ENCODE results near the gene FRMD4A. TPM values are rescaled to one million over a fixed set of nuclear protein-coding genes. Genes with fewer than 3 reads are reported as not detected.

Gene FRMD4A
- total RNA-seq, 5 donors from 2014 or later (not counting 1 experiment from before 2014, with no cell fraction given) = 1.3 to 1.8 (median 1.4) TPM

DNA sequence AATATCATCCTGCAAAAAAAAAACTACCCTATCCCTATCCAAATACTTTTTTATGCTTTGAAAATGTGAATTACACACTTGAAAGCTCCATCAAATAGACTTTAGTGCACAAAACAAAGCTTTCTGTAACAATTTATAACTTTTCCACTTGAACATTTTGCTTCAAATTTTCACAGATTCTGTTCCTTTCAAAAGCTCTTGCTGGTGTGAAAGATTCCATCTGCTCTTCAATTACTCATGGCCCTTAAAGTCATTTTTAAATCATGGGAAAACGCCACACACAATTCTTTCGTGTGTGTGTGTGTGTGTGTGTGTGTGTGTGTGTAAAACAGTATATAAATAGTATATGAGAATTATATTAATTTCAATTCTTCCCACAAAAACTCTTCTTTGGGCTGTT, 576.4 kb downstream of the FRMD4A start:
- H3K36me3 ChIP-seq (ENCODE audit: control insufficient read depth in 2 of 2, extremely low read depth in 1 of 2, insufficient read depth in 1 of 2, low read length in 1 of 2) = no peaks in the 10 kb centered on the region
- Mint-ChIP-seq H3K36me3 (no peaks in the 10 kb centered on the region), H3K27me3 (peaks cover 0 to 5% of the 10 kb centered on the region in 2 donors), H3K9me3 (no peaks in the 10 kb centered on the region), H3K4me1 (peaks cover 7 to 9% (median 7%) of the 10 kb centered on the region in 3 donors), H3K27ac (no peak overlapping the region), H3K4me3 (no peak overlapping the region)
- no CpG with 5 or more reads among the region's 2 CpGs for WGBS (ENCODE audit: insufficient coverage)
- no peaks in the 10 kb centered on the region for H3K9me3 ChIP-seq
- H3K4me1 ChIP-seq (ENCODE audit: control insufficient read depth in 1 of 2, extremely low read depth in 1 of 2, insufficient read depth in 2 of 2, low read length in 2 of 2) = peaks cover 0 to 5% of the 10 kb centered on the region in 2 experiments
- H3K4me3 ChIP-seq (ENCODE audit: control insufficient read depth in 1 of 2, extremely low read depth in 1 of 2, low read length in 1 of 2) = no peak overlapping the region
- peaks cover 0 to 2% of the 10 kb centered on the region in 2 experiments for H3K27me3 ChIP-seq (replicated peaks in 1 of 2; ENCODE audit: control insufficient read depth in 2 of 2, extremely low read depth in 1 of 2, insufficient read depth in 2 of 2, low read length in 1 of 2)
- no peak for ATAC-seq (replicated peaks in 1 of 4)
- no peak for DNase-seq
- POLR2A ChIA-PET = interaction anchor here in 1 of 2 donors (0.6 kb wide), 1 partner anchor 127 kb away, joined by 3 read pairs; no protein-coding TSS in a partner anchor
- H3K27ac ChIP-seq (ENCODE audit: low read length) = no peak overlapping the region
- CTCF ChIA-PET = interaction anchor here in 1 of 2 donors (0.7 kb wide), 1 partner anchor 1607 kb away, joined by 3 read pairs; no protein-coding TSS in a partner anchor

DNA sequence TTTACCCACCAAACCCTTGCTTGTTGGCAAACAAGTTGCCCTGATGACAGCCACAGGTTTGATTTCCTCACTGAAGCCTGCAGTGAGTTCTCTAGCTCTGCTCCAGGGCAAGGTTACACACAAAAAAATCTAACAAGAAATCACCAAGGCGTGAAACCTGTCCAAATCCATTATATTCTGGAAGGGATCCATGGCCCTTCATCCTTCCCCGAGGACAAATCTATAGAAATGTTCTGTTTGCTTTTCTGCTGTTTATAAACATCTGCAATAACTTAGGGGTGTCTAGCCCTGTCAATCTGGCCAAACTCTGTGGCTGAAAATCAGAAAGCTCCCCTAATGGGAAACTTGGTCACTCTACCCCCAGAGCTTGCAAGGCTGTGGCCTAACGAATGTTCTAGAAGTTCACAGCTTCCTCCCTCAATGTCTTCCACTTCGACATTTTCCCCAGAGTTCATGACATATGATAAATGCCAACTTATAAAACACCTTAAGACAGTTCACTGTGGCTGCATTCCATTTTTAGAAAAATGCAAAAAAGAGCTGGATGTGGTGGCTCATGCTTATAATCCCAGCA, 579.4 kb downstream of the FRMD4A start:
- DNase-seq = no peak
- no peak overlapping the region for H3K4me3 Mint-ChIP-seq
- H3K4me1 ChIP-seq (ENCODE audit: control insufficient read depth in 1 of 2, extremely low read depth in 1 of 2, insufficient read depth in 2 of 2, low read length in 2 of 2) = peaks cover 0 to 2% of the 10 kb centered on the region in 2 experiments
- H3K4me1 Mint-ChIP-seq = peaks cover 0 to 4% (median 2%) of the 10 kb centered on the region in 3 donors
- no peaks in the 10 kb centered on the region for H3K36me3 Mint-ChIP-seq
- ATAC-seq (replicated peaks in 1 of 4) = no peak
- CTCF ChIA-PET = no interaction called here
- H3K36me3 ChIP-seq (ENCODE audit: control insufficient read depth in 2 of 2, extremely low read depth in 1 of 2, insufficient read depth in 1 of 2, low read length in 1 of 2) = no peaks in the 10 kb centered on the region
- peaks cover 0 to 8% of the 10 kb centered on the region in 2 donors for H3K27me3 Mint-ChIP-seq
- H3K27ac ChIP-seq (ENCODE audit: low read length) = no peak overlapping the region
- POLR2A ChIA-PET = no interaction called here
- no peaks in the 10 kb centered on the region for H3K9me3 ChIP-seq
- H3K27ac Mint-ChIP-seq = no peak overlapping the region
- no peaks in the 10 kb centered on the region for H3K27me3 ChIP-seq (replicated peaks in 1 of 2; ENCODE audit: control insufficient read depth in 2 of 2, extremely low read depth in 1 of 2, insufficient read depth in 2 of 2, low read length in 1 of 2)
- H3K9me3 Mint-ChIP-seq = no peaks in the 10 kb centered on the region
- H3K4me3 ChIP-seq (ENCODE audit: control insufficient read depth in 1 of 2, extremely low read depth in 1 of 2, low read length in 1 of 2) = no peak overlapping the region
- 100% methylated on average over 1 of the region's 4 CpGs for WGBS (ENCODE audit: insufficient coverage)

DNA sequence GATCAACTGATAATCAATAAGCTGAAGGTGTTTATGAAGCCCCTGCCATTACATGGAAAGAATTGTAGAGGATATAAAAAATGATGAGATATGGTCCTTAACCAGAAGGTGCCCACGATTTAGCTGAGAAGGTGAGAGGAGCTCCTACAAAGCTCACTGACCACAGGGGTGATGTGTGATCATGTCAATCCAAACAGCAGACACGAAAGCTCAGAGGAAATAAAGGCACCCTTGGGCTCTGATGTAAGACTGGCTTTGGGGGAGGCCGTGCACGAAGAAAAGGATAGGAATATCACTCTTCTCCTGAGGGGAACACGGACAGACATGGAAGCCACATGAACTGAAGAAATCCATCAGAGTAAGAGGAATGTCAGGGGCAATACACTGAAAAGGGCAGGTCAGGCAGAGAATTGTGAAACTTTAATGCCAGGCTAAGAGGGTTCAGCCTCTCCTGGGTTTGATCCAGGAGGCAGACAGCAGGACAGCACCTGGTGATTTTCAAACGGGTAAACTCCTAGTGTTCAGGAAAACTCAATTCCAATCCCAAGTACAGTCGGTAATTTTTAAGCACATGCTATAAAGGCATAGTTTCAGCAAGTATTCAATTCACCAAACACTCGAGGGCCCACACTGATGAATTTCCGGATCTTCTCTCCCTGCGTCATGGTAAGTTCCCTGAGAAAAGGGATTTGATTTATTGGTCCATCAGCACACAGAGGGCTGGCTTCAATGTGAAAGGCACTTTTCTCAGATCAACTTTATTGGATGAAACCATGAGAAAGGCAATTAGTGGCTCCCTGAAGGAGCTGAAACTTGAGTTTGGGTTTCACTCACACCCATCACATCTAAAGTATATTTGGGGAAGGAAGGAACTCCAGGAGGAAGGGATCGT, 580.2 kb downstream of the FRMD4A start:
- WGBS (ENCODE audit: insufficient coverage) = 86% methylated on average over 7 of the region's 11 CpGs
- Histone ChIP-seq H3K4me1 (ENCODE audit: control insufficient read depth in 1 of 2, extremely low read depth in 1 of 2, insufficient read depth in 2 of 2, low read length in 2 of 2) (peaks cover 0 to 2% of the 10 kb centered on the region in 2 experiments), H3K27me3 (replicated peaks in 1 of 2; ENCODE audit: control insufficient read depth in 2 of 2, extremely low read depth in 1 of 2, insufficient read depth in 2 of 2, low read length in 1 of 2) (peaks cover 0 to 3% of the 10 kb centered on the region in 2 experiments), H3K36me3 (ENCODE audit: control insufficient read depth in 2 of 2, extremely low read depth in 1 of 2, insufficient read depth in 1 of 2, low read length in 1 of 2) (no peaks in the 10 kb centered on the region), H3K27ac (ENCODE audit: low read length) (no peak overlapping the region), H3K9me3 (no peaks in the 10 kb centered on the region), H3K4me3 (ENCODE audit: control insufficient read depth in 1 of 2, extremely low read depth in 1 of 2, low read length in 1 of 2) (no peak overlapping the region)
- no peak overlapping the region for H3K4me3 Mint-ChIP-seq
- no peak for DNase-seq
- CTCF ChIA-PET = interaction anchor here in 1 of 2 donors (0.6 to 0.7 kb wide), 3 partner anchors 52 to 335 kb away, joined by 3 to 4 read pairs (median 3); no protein-coding TSS in a partner anchor
- peaks cover 0 to 5% (median 2%) of the 10 kb centered on the region in 3 donors for H3K4me1 Mint-ChIP-seq
- no peak overlapping the region for H3K27ac Mint-ChIP-seq
- POLR2A ChIA-PET = no interaction called here
- no peaks in the 10 kb centered on the region for H3K36me3 Mint-ChIP-seq
- ATAC-seq (replicated peaks in 1 of 4) = no peak
- H3K9me3 Mint-ChIP-seq = no peaks in the 10 kb centered on the region
- H3K27me3 Mint-ChIP-seq = peaks cover 4 to 10% of the 10 kb centered on the region in 2 donors

DNA sequence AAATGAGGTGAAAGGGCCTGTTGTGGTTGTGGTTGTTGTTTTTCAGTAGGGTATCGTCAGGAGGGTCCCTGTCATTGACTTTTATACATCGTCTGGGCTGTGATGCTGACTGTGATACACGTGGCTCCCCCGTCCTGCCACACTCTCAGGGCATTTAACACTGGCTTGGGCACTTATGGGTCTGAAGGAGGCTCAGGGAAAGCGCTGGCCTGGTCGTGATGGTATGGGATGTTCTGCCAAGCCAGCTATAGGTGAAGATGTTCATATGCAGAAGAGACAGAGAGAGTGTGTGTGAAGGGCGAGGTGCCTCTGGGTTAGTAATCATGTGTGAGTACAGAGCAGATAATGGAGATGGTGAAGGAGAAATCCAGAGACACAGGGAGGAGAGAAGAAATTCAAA, 585.5 kb downstream of the FRMD4A start:
- 70% methylated on average over 7 of the region's 7 CpGs for WGBS (ENCODE audit: insufficient coverage)
- Histone ChIP-seq H3K4me1 (ENCODE audit: control insufficient read depth in 1 of 2, extremely low read depth in 1 of 2, insufficient read depth in 2 of 2, low read length in 2 of 2) (peaks cover 2 to 6% of the 10 kb centered on the region in 2 experiments), H3K36me3 (ENCODE audit: control insufficient read depth in 2 of 2, extremely low read depth in 1 of 2, insufficient read depth in 1 of 2, low read length in 1 of 2) (no peaks in the 10 kb centered on the region), H3K4me3 (ENCODE audit: control insufficient read depth in 1 of 2, extremely low read depth in 1 of 2, low read length in 1 of 2) (no peak overlapping the region), H3K27ac (ENCODE audit: low read length) (no peak overlapping the region), H3K27me3 (replicated peaks in 1 of 2; ENCODE audit: control insufficient read depth in 2 of 2, extremely low read depth in 1 of 2, insufficient read depth in 2 of 2, low read length in 1 of 2) (peaks cover 0 to 31% of the 10 kb centered on the region in 2 experiments), H3K9me3 (no peaks in the 10 kb centered on the region)
- CTCF ChIA-PET = interaction anchor here in 1 of 2 donors (0.6 kb wide), 1 partner anchor 1684 kb away, joined by 9 read pairs; no protein-coding TSS in a partner anchor
- POLR2A ChIA-PET = no interaction called here
- DNase-seq = no peak
- Mint-ChIP-seq H3K4me1 (peaks cover 5 to 11% (median 10%) of the 10 kb centered on the region in 3 donors), H3K4me3 (no peak overlapping the region), H3K27me3 (peaks cover 17 to 36% of the 10 kb centered on the region in 2 donors), H3K36me3 (no peaks in the 10 kb centered on the region), H3K9me3 (no peaks in the 10 kb centered on the region), H3K27ac (no peak overlapping the region)
- no peak for ATAC-seq (replicated peaks in 1 of 4)

DNA sequence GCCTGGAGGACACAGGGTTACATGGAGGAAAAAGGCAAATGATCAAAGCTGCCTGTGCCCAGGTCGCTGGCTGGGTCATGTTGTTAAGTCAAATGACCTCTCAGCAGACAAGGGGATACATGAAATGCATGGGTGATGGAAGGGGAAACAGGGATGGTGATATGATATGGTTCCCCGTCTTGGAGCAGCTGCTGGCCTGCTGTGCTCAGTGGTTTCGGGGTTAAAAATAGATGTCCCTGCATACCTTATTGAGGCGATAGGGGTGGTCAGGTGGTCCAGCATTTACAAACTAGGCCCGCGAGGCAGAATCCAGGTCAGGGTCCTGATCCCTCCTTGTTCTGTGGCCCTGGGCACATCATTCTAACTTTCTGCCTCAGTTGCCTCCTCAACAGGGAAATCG, 586.8 kb downstream of the FRMD4A start:
- H3K27ac ChIP-seq (ENCODE audit: low read length) = no peak overlapping the region
- WGBS (ENCODE audit: insufficient coverage) = 94% methylated on average over 6 of the region's 7 CpGs
- H3K27me3 Mint-ChIP-seq = peaks cover 17 to 36% of the 10 kb centered on the region in 2 donors
- DNase-seq (no peak), ATAC-seq (replicated peaks in 1 of 4) (no peak)
- CTCF ChIA-PET = no interaction called here
- H3K4me3 ChIP-seq (ENCODE audit: control insufficient read depth in 1 of 2, extremely low read depth in 1 of 2, low read length in 1 of 2) = no peak overlapping the region
- H3K4me1 ChIP-seq (ENCODE audit: control insufficient read depth in 1 of 2, extremely low read depth in 1 of 2, insufficient read depth in 2 of 2, low read length in 2 of 2) = peaks cover 2 to 6% of the 10 kb centered on the region in 2 experiments
- no peaks in the 10 kb centered on the region for H3K9me3 ChIP-seq
- no peak overlapping the region for H3K4me3 Mint-ChIP-seq
- no peaks in the 10 kb centered on the region for H3K36me3 Mint-ChIP-seq
- peaks cover 0 to 31% of the 10 kb centered on the region in 2 experiments for H3K27me3 ChIP-seq (replicated peaks in 1 of 2; ENCODE audit: control insufficient read depth in 2 of 2, extremely low read depth in 1 of 2, insufficient read depth in 2 of 2, low read length in 1 of 2)
- no peak overlapping the region for H3K27ac Mint-ChIP-seq
- H3K9me3 Mint-ChIP-seq = no peaks in the 10 kb centered on the region
- H3K4me1 Mint-ChIP-seq = peaks cover 5 to 11% (median 10%) of the 10 kb centered on the region in 3 donors
- POLR2A ChIA-PET = no interaction called here
- H3K36me3 ChIP-seq (ENCODE audit: control insufficient read depth in 2 of 2, extremely low read depth in 1 of 2, insufficient read depth in 1 of 2, low read length in 1 of 2) = no peaks in the 10 kb centered on the region

DNA sequence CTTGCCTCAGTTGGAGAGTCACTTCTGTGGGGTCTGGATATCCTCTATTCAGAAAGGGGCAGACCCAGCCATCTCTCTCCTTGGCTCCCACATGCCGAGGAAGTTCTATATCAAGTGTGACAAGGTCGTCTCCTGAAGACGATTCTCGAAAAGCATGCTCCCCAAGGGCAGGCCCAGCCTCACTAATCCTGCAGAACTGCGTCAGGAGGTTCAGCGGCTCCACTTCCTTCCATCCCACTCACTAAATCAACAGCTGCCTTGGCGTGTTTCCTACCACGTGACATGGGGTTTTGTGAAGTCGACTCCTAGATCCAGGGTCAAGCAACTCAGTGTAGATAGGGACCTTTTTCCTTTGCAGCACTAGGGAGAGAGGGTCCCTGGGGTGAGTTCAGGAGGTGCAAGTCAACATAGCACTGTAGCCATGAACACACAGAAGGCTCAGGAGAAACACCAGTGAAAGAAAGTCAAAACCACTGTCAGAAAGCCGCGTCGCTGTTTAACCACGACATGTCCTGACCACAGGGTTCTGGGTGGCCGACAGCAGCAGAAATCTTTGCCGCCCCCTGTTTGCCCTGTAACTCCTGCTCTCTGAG, 587.5 kb downstream of the FRMD4A start:
- 33% methylated on average over 10 of the region's 15 CpGs for WGBS (ENCODE audit: insufficient coverage)
- H3K27me3 Mint-ChIP-seq = peaks cover 17 to 36% of the 10 kb centered on the region in 2 donors
- ChIA-PET POLR2A (no interaction called here), CTCF (interaction anchor here in 1 of 2 donors (0.5 kb wide), 1 partner anchor 1469 kb away, joined by 3 read pairs; no protein-coding TSS in a partner anchor)
- no peak overlapping the region for H3K27ac Mint-ChIP-seq
- no peaks in the 10 kb centered on the region for H3K36me3 Mint-ChIP-seq
- no peaks in the 10 kb centered on the region for H3K9me3 Mint-ChIP-seq
- peak in 1 of 35 experiments; percentile 7 for DNase-seq
- H3K4me3 Mint-ChIP-seq = no peak overlapping the region
- ATAC-seq (replicated peaks in 1 of 4) = peak in 1 of 4 experiments; percentile 39
- Histone ChIP-seq H3K36me3 (ENCODE audit: control insufficient read depth in 2 of 2, extremely low read depth in 1 of 2, insufficient read depth in 1 of 2, low read length in 1 of 2) (no peaks in the 10 kb centered on the region), H3K27me3 (replicated peaks in 1 of 2; ENCODE audit: control insufficient read depth in 2 of 2, extremely low read depth in 1 of 2, insufficient read depth in 2 of 2, low read length in 1 of 2) (peaks cover 0 to 36% of the 10 kb centered on the region in 2 experiments), H3K4me1 (ENCODE audit: control insufficient read depth in 1 of 2, extremely low read depth in 1 of 2, insufficient read depth in 2 of 2, low read length in 2 of 2) (peaks cover 2 to 6% of the 10 kb centered on the region in 2 experiments), H3K27ac (ENCODE audit: low read length) (no peak overlapping the region), H3K4me3 (ENCODE audit: control insufficient read depth in 1 of 2, extremely low read depth in 1 of 2, low read length in 1 of 2) (no peak overlapping the region), H3K9me3 (no peaks in the 10 kb centered on the region)
- H3K4me1 Mint-ChIP-seq = peaks cover 5 to 11% (median 10%) of the 10 kb centered on the region in 3 donors
